CD14-positive monocyte (primary cell): Measurements from ENCODE around the gene TMEM258. TPM values are rescaled to one million over a fixed set of nuclear protein-coding genes. Genes with fewer than 3 reads are reported as not detected.

ENCODE experiments used
- DNase-seq, 3 donors: peaks; one replicate each; pipeline ENCODE4 v3.0.0-alpha.2; 2011 to 2022
- H2AFZ ChIP-seq: 2 replicates; pipeline ENCODE4 v1.6.0; 2012; ENCODE audit warnings: mild to moderate bottlenecking, low read depth, low read length, inconsistent platforms; ENCODE audit not compliant: insufficient read depth, poor library complexity, severe bottlenecking
- H3K27ac ChIP-seq, 2 donors: 1 replicate in 1 of 2; 2 replicates in 1 of 2; pipeline ENCODE4 v1.5.1; 2012 to 2013; ENCODE audit warnings: low read length in 2 of 2, control low read depth in 1 of 2, inconsistent platforms in 1 of 2, low read depth in 1 of 2, mild to moderate bottlenecking in 1 of 2
- H3K27me3 ChIP-seq, 2 donors: one replicate each; pipeline versions ENCODE4 v1.6.0 to v1.6.1; 2011 to 2013; ENCODE audit warnings: low read length in 2 of 2; ENCODE audit not compliant: control insufficient read depth in 2 of 2, insufficient read depth in 2 of 2
- H3K36me3 ChIP-seq, 2 donors: replicated peaks in 1 of 2; 1 replicate in 1 of 2; 2 replicates in 1 of 2; pipeline versions ENCODE4 v1.5.1 to v1.6.1; 2012 to 2013; ENCODE audit warnings: low read length in 2 of 2, control low read depth in 1 of 2, inconsistent platforms in 1 of 2, mild to moderate bottlenecking in 1 of 2; ENCODE audit not compliant: insufficient read depth in 2 of 2, control insufficient read depth in 1 of 2
- H3K4me1 ChIP-seq, 2 donors: 1 replicate in 1 of 2; 2 replicates in 1 of 2; pipeline versions ENCODE4 v1.5.1 to v1.6.1; 2012 to 2013; ENCODE audit warnings: low read length in 2 of 2, control low read depth in 1 of 2, inconsistent platforms in 1 of 2, mild to moderate bottlenecking in 1 of 2, moderate library complexity in 1 of 2; ENCODE audit not compliant: insufficient read depth in 2 of 2, control insufficient read depth in 1 of 2
- H3K4me2 ChIP-seq: replicated peaks from 2 replicates; pipeline ENCODE3; 2012; ENCODE audit warnings: low read length, moderate library complexity, mild to moderate bottlenecking; ENCODE audit not compliant: poor library complexity, severe bottlenecking; ENCODE audit errors: extremely low read depth
- H3K4me3 ChIP-seq, 3 experiments: fragments of 200-600 bp in 1 of 3; sonication (generic) in 1 of 3; replicated peaks in 1 of 3; 1 replicate in 2 of 3; 2 replicates in 1 of 3; pipeline ENCODE4 v1.5.1; 2011 to 2013; ENCODE audit warnings: low read length in 3 of 3, mild to moderate bottlenecking in 3 of 3, control low read depth in 2 of 3, low read depth in 2 of 3, inconsistent platforms in 1 of 3, moderate library complexity in 1 of 3
- H3K79me2 ChIP-seq: 2 replicates; pipeline ENCODE4 v1.6.0; 2012; ENCODE audit warnings: mild to moderate bottlenecking, control low read depth, inconsistent platforms, low read length, moderate library complexity; ENCODE audit not compliant: insufficient read depth
- H3K9ac ChIP-seq: 2 replicates; pipeline ENCODE4 v1.6.0; 2017; ENCODE audit warnings: low read length, mild to moderate bottlenecking; ENCODE audit not compliant: insufficient read depth, poor library complexity, severe bottlenecking
- H3K9me3 ChIP-seq, 2 donors: replicated peaks in 1 of 2; 1 replicate in 1 of 2; 2 replicates in 1 of 2; pipeline versions ENCODE4 v1.5.1 to v1.6.1; 2012 to 2013; ENCODE audit warnings: low read length in 2 of 2, control low read depth in 1 of 2; ENCODE audit not compliant: control insufficient read depth in 1 of 2, insufficient read depth in 1 of 2
- H4K20me1 ChIP-seq: 2 replicates; pipeline ENCODE4 v1.6.0; 2012; ENCODE audit warnings: mild to moderate bottlenecking, low read length, control low read depth, moderate library complexity; ENCODE audit not compliant: insufficient read depth
- H3K27ac Mint-ChIP-seq, 7 donors: one replicate each; pipeline ENCODE4 v1.8.0; 2020; ENCODE audit warnings: mild to moderate bottlenecking in 7 of 7, mixed read lengths in 7 of 7, moderate library complexity in 6 of 7, inconsistent platforms in 2 of 7
- H3K27me3 Mint-ChIP-seq, 3 donors: one replicate each; pipeline ENCODE4 v1.8.0; 2021 to 2022; ENCODE audit warnings: low read depth in 3 of 3, mild to moderate bottlenecking in 3 of 3, mixed read lengths in 3 of 3, moderate library complexity in 3 of 3, inconsistent platforms in 1 of 3
- H3K36me3 Mint-ChIP-seq, 2 donors: one replicate each; pipeline ENCODE4 v1.8.0; 2020; ENCODE audit warnings: mixed read lengths in 2 of 2, inconsistent platforms in 1 of 2, mild to moderate bottlenecking in 1 of 2
- H3K4me1 Mint-ChIP-seq: one replicate; pipeline ENCODE4 v1.8.0; 2020; ENCODE audit warnings: mild to moderate bottlenecking, mixed read lengths
- H3K4me3 Mint-ChIP-seq, 2 donors: one replicate each; pipeline ENCODE4 v1.8.0; 2020; ENCODE audit warnings: mild to moderate bottlenecking in 2 of 2, mixed read lengths in 2 of 2, moderate library complexity in 1 of 2
- H3K9me3 Mint-ChIP-seq, 7 donors: one replicate each; pipeline ENCODE4 v1.8.0; 2020 to 2022; ENCODE audit warnings: mixed read lengths in 7 of 7, mild to moderate bottlenecking in 6 of 7, moderate library complexity in 6 of 7, inconsistent platforms in 2 of 7
- WGBS: methylation state at CpG from one replicate; pipeline ENCODE4 v1.1.5; 2013; ENCODE audit warnings: missing lambda C conversion rate; ENCODE audit not compliant: insufficient coverage; 5-methylcytosine and 5-hydroxymethylcytosine counted together
- intact Hi-C, 2 donors: fragments of 100-400 bp; cut with micrococcal nuclease; formaldehyde crosslinking; loops; one replicate each; pipeline versions ENCODE4 v1.15.0 to v1.15.1; 2023
- polyA plus RNA-seq, 3 donors: library from polyadenylated mRNA; depleted of rRNA in 1 of 3; unstranded in 2 of 3; stranded (reverse) in 1 of 3; fragments of 300-500 nt in 2 of 3; fragments of >200 nt in 1 of 3; fragmentation: Illumina TruSeq in 2 of 3; gene quantifications; 1 replicate in 2 of 3; 2 replicates in 1 of 3; pipeline ENCODE4 v1.2.3, GENCODE V29; 2012 to 2021
- TF ChIP-seq, protein P1 (sequence below): fragments of 200-600 bp; IDR thresholded peaks from one replicate; pipeline ENCODE4 v1.8.0; 2022; ENCODE audit warnings: antibody characterized with exemption, mild to moderate bottlenecking

TMEM258 gene
- polyA plus RNA-seq, 3 donors: 199 to 224 (median 220) TPM

DNA sequence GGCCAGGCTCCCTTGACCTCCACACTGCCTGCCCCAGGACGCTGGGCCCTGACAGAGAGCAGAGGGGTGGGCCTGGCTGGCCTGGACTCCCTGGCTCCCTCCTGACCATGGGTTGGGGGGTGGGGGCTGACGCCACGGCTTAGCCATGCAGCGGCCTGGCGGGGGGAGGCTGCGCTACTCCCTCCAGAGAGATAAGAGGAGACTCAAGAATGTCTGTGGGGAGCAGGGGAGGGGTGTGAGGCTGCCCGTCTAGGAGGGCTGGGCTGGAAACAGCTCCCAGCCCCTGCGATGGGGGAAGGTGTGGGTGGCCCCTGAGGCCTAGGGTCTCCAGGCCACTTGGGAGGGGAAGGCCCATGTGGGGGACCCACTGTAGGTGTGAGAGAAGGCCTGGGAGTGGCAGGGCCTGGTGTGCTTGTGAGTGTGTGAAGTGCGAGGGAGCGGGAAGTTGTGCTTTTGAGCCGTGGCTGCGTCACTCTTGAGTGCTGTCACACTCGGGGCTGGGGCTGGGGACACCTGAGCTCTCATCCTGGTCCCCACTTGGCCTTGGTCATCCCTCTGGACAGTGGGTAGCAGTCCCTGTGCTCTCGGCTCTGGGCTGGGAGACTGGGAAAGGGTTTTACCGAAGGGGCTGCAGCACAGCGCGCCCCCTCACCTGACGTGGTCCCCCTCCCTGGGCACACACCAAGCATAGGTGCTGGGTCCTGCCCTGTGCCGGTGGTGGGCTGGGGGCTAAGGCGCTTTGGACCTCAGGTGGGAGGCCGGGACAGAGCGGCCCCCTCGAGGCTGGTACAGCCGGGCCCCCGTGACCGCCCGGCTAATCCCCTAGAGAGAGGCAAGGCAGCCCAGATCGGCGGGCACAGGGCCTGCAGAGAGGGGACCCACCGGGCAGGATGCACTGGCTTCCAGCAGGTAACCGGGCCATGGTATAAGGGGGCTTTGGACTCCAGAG, 37.6 kb downstream of the TMEM258 start:
- Histone ChIP-seq H2AFZ (no peak overlapping the region), H3K27ac (no peak overlapping the region), H3K9ac (no peak overlapping the region), H3K9me3 (no peaks in the 10 kb centered on the region), H3K4me3 (no peak overlapping the region), H3K36me3 (no peaks in the 10 kb centered on the region), H3K4me1 (peaks cover 7 to 21% of the 10 kb centered on the region in 2 donors), H3K79me2 (no peaks in the 10 kb centered on the region), H4K20me1 (no peaks in the 10 kb centered on the region), H3K4me2 (no peak overlapping the region), H3K27me3 (peaks cover 4 to 28% of the 10 kb centered on the region in 2 donors)
- Mint-ChIP-seq H3K9me3 (peaks cover 0 to 6% (median 0%) of the 10 kb centered on the region in 7 donors), H3K27ac (no peak overlapping the region), H3K4me1 (peaks cover 22% of the 10 kb centered on the region), H3K27me3 (peaks cover 20 to 35% (median 29%) of the 10 kb centered on the region in 3 donors), H3K4me3 (no peak overlapping the region), H3K36me3 (peaks cover 0 to 4% of the 10 kb centered on the region in 2 donors)
- 95% methylated on average over 27 of the region's 31 CpGs for WGBS
- intact Hi-C loops: no loop called here
- no peak for DNase-seq
- TF ChIP-seq, protein P1, sequence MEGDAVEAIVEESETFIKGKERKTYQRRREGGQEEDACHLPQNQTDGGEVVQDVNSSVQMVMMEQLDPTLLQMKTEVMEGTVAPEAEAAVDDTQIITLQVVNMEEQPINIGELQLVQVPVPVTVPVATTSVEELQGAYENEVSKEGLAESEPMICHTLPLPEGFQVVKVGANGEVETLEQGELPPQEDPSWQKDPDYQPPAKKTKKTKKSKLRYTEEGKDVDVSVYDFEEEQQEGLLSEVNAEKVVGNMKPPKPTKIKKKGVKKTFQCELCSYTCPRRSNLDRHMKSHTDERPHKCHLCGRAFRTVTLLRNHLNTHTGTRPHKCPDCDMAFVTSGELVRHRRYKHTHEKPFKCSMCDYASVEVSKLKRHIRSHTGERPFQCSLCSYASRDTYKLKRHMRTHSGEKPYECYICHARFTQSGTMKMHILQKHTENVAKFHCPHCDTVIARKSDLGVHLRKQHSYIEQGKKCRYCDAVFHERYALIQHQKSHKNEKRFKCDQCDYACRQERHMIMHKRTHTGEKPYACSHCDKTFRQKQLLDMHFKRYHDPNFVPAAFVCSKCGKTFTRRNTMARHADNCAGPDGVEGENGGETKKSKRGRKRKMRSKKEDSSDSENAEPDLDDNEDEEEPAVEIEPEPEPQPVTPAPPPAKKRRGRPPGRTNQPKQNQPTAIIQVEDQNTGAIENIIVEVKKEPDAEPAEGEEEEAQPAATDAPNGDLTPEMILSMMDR: no peak

- H3K36me3 Mint-ChIP-seq: peaks cover 0 to 4% of the 10 kb centered on the region in 2 donors
- H3K27ac Mint-ChIP-seq: peak overlapping the region in 1 of 7 donors; percentile 37
- Histone ChIP-seq H3K4me3 (no peak overlapping the region), H4K20me1 (no peaks in the 10 kb centered on the region), H3K27me3 (peaks cover 4 to 32% of the 10 kb centered on the region in 2 donors), H3K4me2 (no peak overlapping the region), H3K27ac (no peak overlapping the region), H3K36me3 (no peaks in the 10 kb centered on the region), H3K79me2 (no peaks in the 10 kb centered on the region), H3K9ac (no peak overlapping the region), H2AFZ (no peak overlapping the region), H3K4me1 (peaks cover 7 to 21% of the 10 kb centered on the region in 2 donors), H3K9me3 (no peaks in the 10 kb centered on the region)
- 100% methylated on average over 1 of the region's 5 CpGs for WGBS
- DNase-seq: no peak
- TF ChIP-seq, protein P1: no peak
- peaks cover 0 to 6% (median 0%) of the 10 kb centered on the region in 7 donors for H3K9me3 Mint-ChIP-seq
- H3K4me3 Mint-ChIP-seq: peak overlapping the region in 1 of 2 donors; percentile 87
- peaks cover 23 to 36% (median 31%) of the 10 kb centered on the region in 3 donors for H3K27me3 Mint-ChIP-seq
- peaks cover 22% of the 10 kb centered on the region for H3K4me1 Mint-ChIP-seq
- intact Hi-C loops: no loop called here
Observed at GRCh38 chr11:61753672-61754071, 38.7 kb downstream of the TMEM258 start.
